HCT116 (cell line): ENCODE results near the gene HPCAL1.

Experiments used
- CBX3 ChIP-seq: IDR thresholded peaks from 2 replicates; pipeline ENCODE4 v1.6.1; 2012; ENCODE audit warnings: low read depth
- ELF1 ChIP-seq: IDR thresholded peaks from 2 replicates; pipeline ENCODE4 v1.6.1; 2012; ENCODE audit warnings: low read depth, borderline replicate concordance

DNA sequence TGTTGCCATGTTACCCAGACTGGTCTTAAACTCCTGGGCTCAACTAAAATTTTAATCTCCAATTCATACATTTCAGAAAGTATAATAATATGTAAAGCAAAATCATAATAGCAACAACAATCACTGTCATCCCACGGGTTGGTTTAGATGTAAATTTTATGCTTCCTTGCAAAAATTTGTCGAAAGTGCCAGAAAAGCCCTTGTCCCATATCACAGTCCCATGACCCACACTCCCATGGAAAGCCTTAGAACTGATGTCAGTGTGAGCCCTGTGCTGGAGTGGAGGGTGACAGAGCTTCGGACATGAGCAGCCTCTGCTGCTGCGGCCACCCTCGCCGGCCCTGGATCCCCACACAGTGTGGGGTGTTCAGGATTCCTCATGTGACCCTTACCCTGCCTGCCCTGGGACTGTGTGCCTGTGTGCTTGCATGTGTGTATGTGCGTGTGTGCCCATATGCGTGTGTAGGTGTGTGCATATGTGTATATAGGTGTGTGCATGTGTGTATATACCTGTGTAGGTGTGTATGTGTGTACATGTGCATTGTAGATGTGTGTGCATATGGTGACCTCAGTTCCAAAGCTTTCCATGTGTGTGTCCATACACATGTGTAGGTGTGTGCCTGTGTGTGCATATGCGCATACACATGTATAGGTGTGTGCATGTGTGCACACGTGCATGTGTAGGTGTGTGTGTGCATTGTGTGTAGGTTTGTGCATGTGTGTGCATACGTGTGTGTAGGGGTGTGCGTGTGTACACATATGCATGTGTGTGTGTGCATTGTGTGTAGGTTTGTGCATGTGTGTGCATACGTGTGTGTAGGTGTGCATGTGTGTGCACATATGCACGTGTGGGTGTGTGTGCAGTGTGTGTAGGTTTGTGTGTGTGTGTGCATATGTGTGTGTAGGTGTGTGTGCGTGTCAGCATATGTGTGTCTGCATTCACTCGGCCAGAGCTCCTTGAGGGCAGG lies 65.1 kb downstream of the HPCAL1 start:
- TF ChIP-seq CBX3 (no peak), ELF1 (no peak)
